SH-SY5Y (cell line): Measurements from ENCODE around the gene BAIAP2.

Source experiments
- GATA2 ChIP-seq: IDR thresholded peaks from 2 replicates; pipeline ENCODE4 v1.6.1; 2011; ENCODE audit warnings: mild to moderate bottlenecking, low read depth, low read length
- GATA3 ChIP-seq: IDR thresholded peaks from 2 replicates; pipeline ENCODE4 v1.6.1; 2011; ENCODE audit warnings: low read depth, mild to moderate bottlenecking, low read length, moderate library complexity

The BAIAP2 gene

DNA sequence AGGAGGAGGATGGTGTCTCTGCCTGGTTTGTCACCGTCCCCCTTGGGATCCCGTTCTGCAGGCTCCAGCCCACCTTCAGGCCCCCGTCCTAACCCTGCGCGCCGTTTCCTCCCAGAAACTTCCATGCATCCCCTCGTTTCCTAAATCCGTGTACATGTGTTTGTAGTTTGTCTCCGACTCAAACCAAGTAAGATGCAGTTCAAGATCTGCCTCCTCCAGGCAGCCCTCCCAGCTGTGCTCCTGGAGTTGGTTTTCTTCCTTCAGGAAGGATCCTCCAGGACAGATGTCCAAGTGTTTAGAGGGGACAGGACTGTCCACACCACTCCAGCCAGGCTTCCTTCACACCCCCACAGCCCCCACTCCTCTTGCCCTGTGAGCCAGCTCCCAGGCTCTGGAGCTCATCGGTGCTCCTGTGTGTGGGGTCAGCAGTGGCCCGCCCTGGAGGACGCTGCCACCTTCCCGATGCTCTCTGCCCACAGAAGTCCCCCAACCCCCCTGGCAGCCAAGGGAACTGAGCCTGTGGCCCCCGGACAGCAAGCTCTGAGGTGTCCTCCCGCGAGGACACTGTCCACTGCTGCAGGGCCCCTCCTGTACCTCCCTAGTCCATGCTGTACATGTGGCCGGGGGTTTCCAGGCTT is 11.3 kb downstream of the BAIAP2 start:
- TF ChIP-seq GATA2 (no peak), GATA3 (no peak)

DNA sequence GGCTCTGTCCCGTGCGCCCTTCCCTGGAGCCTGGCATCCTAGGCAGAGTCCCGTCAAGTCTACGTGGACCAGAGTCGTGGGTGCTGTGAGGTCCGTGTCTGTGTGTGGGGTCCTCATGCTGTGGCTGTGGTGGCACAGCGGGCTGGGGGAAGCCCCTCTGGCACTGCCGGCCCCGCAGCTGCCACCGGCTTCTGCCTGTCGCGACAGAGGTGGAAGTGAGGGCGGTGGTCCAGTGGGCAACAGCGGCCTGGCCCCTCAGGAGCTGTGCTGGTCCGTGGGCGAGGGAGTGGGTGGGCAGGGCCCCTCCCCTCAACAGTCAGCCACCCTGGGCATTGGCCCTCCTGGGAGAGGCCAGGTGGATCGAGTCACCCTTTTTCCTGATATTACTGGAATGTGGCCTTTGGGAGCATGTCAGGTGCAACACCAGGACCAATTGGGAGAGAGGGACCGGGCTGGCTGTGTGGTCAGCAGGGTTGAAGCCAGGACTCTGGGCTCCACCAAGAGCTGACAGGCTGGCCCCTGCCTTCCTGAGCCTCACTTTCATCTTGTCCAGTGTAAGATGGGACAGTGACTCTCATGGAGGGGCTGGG is 11.9 kb downstream of the BAIAP2 start:
- no peak for TF ChIP-seq GATA2
- TF ChIP-seq GATA3 = no peak

DNA sequence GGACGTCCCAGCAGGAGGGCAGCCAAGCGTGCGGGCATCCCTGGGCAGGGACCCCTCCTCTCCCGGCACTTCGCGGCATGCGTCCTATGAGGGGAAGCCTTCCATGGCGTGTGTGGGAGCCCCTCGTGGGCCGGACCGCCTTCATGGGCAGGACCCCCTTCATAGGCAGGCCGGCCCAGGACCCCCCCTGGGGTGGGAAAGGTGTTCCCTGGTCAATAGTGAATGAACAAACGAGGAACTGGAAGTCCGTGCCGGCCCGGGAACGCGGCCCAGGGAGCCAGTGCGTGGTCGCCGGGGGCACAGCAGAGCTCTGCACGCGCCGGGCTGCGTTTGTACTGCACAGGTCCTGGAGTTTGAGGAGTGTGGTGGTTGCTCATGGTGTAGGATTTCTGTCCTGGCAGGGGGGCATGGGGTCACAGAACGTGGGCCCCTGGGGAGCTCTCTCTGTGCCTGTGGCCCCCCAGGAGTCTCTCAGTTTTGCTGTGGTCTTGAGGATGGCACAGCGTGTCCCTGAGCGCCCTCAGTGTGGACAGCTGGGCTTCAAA is 13.9 kb downstream of the BAIAP2 start:
- TF ChIP-seq GATA3 (no peak), GATA2 (no peak)

DNA sequence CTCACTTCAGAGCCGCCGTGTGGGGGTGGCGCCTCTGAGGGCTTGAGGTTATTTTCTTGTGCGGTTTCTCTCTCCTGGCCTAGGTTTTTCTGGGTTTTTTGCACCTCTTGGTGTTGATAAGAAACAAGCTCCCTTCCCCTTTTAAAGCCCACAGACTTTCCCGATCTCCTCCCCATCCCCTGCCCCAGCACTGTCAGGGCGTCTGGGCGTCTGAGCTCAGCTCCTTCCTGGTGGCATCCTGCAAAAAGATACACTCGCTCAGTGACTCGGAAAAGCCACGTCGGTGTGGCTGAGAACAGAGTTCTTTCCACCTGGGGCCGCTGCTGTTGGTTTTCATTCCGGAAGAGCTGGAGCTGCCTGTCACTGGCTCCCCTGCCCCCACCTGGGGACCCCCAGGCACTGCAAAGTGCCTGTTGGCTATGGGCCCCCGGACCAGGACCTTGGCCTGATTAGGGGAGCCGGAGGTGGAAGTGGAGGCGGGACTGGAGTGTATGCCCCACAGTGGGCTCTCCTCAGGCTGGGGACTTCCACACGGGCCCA is 14.5 kb downstream of the BAIAP2 start:
- TF ChIP-seq GATA3 (no peak), GATA2 (no peak)

DNA sequence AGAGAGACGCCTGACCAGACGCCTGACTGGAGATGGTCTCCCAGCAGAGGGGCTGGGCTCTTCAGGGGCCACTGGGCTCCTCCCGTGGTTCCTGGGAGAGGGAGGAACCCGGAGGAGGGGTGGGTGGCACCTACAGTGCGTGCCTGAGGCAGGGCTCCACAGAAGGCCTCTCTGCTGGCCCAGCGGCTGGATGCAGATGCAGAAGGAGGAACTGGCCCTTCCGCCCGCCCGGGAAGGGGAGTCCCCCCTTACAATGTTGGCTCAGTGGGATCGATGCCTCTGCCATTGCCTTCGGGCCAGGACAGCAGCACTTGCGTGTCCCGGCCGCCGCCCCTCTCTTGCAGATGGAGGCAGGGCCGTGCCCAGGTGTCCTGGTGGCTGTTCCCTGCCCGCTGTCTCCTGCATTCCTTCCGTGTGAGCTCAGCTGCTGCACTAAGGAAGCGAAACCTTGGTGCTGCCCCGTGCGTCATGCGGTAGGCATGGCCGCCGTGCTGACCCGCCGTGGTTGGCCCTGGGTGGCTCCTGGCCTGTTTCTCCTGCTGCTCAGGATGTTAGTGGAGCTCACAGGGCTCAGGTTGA is 15.1 kb downstream of the BAIAP2 start:
- no peak for TF ChIP-seq GATA3
- TF ChIP-seq GATA2 = no peak

DNA sequence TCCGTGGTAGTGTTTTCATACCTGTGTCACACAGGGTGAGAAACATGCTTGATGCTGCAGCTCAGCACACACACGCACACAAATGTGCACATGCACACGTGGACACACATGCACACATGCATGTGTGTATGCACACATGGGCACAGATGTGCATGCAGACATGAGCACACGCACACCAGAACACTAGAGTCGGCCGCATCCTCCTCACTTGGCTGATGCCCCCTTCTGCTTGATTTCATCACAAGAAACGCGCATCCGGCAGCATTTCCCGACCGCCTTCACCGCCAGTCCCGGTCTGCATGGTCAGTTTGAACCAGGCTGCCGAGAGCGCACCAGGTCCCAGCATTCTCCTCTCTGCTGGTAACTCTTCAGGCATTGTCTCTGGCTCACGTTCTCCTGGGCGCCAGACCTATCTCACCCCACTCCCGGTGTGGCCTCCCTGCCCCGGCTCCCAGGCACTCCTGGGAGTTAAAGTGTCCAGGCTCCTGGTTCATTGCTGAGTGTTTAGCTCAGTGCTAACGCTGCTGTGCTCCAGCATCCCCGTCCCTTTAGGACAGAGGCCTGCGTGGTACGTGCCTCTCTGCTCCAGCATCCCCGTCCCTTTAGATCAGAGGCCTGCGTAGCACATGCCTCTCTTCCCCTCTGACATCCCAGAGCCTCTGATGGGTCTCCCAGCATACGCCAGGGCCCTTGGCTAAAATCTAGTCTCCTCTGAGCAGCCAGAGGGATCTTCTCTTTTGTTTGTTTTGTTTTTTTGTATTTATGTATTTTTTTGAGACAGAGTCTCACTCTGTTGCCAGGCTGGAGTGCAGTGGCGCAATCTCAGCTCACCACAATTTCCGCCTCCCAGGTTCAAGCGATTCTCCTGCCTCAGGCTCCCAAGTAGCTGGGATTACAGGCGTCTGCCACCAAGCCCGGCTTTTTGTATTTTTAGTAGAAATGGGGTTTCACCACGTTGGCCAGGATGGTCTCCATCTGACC is 16.0 kb downstream of the BAIAP2 start:
- TF ChIP-seq GATA3 (no peak), GATA2 (no peak)

DNA sequence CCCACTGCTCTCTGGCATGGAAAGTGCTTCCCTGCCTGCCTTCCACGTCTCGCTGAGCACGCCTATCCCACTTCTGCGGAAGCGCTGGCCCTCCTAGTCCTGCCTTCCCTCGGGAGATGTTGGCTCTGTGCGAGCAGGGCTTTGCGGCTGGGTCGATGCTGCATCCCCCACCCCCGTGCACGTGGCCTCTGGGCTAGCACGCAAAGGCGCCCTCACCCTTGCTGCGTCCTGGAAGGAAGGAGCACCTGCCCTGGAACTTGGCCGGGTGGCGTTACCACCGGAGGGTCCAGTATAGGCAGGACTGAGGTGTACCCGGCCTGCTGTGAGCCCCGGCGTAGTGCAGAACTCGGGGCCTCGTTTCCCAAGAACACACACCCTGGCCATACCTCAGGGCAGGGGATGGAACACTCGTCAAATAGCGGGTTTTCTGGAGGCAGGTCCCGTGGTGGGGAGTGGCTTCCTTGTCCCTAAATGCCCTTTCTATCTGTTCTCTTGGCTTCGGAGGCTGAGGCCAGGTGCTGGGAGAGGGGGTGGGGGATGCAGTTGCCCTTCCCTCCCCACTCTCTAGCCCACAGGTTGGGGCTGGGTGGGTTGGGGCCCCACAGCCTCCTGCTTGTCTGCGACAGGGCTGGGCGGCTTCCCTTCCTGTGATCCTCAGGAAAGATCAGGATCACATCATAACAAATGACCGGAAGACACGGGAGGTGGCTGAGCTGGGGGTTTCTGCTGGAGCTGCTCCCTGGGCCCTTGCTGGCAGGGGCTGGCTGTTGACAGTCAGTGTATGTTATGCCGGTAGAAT is 17.4 kb downstream of the BAIAP2 start:
- TF ChIP-seq GATA2 (peak; percentile 60), GATA3 (no peak)

DNA sequence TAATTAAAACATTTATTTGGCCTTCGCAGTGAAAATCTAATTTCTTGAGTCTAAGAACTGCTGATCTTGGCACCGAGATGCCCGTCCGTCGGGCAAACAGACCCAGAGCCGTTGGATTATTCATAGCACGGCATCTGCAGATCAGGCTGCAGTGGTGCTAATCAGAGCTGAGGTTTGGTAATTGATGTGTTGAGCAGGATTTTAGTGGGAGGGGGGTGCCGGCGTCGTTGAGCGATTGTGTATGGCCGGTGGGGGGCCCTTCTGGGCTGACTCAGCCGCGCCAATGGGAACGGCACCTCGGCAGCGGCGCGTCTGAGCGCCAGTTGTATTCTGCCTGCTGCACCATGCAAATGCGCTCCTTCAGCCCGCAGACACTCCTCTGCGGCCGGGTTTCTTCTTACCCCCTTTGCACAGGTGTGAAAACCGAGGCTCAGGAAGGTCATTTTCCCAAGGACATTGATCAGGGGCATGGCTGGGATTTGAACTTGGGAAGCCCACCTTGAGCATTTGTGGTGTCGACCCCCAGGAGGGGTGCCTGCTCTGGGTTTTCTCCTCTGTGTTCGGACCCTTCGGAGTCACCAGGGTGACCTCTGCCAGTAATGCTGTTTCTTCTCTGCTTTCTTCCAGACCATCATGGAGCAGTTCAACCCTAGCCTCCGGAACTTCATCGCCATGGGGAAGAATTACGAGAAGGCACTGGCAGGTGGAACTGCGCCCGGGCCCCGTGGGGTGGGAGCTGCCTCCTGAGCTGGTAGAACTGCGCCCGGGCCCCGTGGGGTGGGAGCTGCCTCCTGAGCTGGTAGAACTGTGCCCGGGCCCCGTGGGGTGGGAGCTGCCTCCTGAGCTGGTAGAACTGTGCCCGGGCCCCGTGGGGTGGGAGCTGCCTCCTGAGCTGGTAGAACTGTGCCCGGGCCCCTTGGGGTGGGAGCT is 18.4 kb downstream of the BAIAP2 start:
- TF ChIP-seq GATA2 (no peak), GATA3 (no peak)

DNA sequence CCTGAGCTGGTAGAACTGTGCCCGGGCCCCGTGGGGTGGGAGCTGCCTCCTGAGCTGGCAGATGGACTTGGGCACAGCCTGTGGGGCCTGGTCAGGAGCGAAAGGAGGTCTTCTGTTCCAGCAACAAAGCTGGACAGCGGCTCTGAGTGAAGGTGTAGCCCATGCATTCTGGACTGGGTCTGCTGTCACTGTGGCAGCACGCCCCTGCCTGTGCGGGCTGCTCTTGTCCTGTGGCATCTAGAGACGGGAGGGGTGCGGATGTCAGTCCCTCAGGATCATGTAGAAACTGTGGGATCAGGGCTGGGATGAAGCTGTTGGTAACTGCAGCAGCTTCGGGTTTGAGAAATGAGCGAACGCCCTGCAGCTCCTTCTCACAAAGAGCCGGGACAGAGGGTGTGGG is 19.4 kb downstream of the BAIAP2 start:
- TF ChIP-seq GATA2 = no peak
- no peak for TF ChIP-seq GATA3

DNA sequence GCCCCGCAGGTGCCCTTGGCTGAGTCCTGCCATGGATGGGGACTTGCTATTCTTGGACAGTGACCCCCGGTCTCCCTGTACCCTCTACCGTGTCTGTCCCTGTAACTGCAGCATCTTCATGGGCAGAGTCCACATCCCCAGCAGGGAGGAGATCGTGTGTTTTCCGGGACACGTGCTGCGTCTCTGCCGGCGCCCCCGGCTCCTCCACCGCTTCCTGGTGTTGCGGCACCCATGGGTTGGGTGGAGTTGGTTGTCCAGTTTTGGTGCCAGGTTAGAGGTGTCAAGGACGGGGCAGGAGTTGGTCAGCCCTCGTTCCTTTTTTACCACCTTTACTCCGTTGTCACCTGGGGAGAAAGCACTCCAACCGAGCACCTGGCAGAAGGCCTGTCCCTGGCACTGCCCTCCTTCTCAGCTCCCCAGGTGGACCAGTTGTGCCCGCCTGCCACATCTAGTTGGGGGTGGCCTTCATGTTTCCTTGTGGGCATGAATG is 20.0 kb downstream of the BAIAP2 start:
- TF ChIP-seq GATA2 = no peak
- no peak for TF ChIP-seq GATA3

DNA sequence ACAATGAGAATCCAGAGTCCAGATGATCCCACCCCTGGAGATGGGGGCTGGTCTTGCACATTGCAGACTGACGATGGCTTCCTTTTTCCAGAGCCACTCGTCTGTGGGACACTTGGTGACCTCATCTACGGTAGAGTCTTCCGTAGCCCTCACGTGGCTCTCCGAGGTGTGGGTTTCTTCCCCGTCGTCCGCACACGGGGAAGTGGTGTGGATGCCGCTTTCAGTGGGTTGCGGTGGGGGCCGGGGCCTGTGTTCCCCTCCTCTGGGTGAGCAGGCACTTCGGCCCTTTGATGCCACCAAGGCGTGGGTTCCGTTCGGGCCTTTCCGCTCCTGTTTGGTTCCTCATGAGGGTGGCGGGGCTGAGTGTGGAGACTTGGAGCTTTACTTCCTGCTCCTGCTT is 21.4 kb downstream of the BAIAP2 start:
- TF ChIP-seq GATA3 (no peak), GATA2 (no peak)
